ENCODE measurements around the gene HEPH.

GRCh38 chrX:66233209-66233608, 69.2 kb downstream of the HEPH start:
- TF ChIP-seq CTCF (IDR thresholded peaks at IDR 0.05 in 4 of 5, conservative IDR thresholded peaks at IDR 0.05 in 1 of 5) (no peak), POLR2A (IDR thresholded peaks at IDR 0.05) (no peak)
